ENCODE data around the gene CELF4. TPM values are rescaled to one million over a fixed set of nuclear protein-coding genes. Genes with fewer than 3 reads are reported as not detected.
A peak's percentile ranks its signal among the peaks of the same experiment; 100 is the strongest.

Gene CELF4
- total and polyA plus RNA-seq, 2 of the 4 experiments (the other 2 are of a cell fraction), result not detected

GRCh38 chr18:37438417-37439180 lies 127.0 kb downstream of the CELF4 start:
- Histone ChIP-seq H2BK20ac (ENCODE audit: low read depth, low read length) (no peak overlapping the region), H3K18ac (ENCODE audit: low read depth, low read length) (no peak overlapping the region), H3K27me3 (ENCODE audit: control insufficient read depth, insufficient read depth, low read length) (peaks cover 10% of the 10 kb centered on the region; the same call in 1 of the 2 replicates), H3K9me3 (ENCODE audit: control insufficient read depth, insufficient read depth, low read length) (no peaks in the 10 kb centered on the region), H2BK5ac (ENCODE audit: low read depth, low read length, poor library complexity, severe bottlenecking) (no peak overlapping the region), H3K4me3 (ENCODE audit: insufficient read depth, low read depth, low read length) (no peak overlapping the region), H3K4ac (ENCODE audit: low read depth, low read length) (no peak overlapping the region), H3K4me2 (ENCODE audit: low read depth, low read length) (no peak overlapping the region), H3K27ac (ENCODE audit: insufficient read depth, low read length) (no peak overlapping the region), H3K9me1 (ENCODE audit: insufficient read depth, low read length) (no peaks in the 10 kb centered on the region), H4K91ac (ENCODE audit: insufficient read depth, low read depth, low read length) (no peak overlapping the region), H4K8ac (ENCODE audit: low read depth in 2 of 2, low read length in 2 of 2) (no peak overlapping the region), H2BK15ac (ENCODE audit: low read depth, low read length) (no peak overlapping the region), H3K23ac (ENCODE audit: low read depth, low read length) (no peak overlapping the region), H2BK120ac (ENCODE audit: low read depth, low read length) (no peak overlapping the region), H3K36me3 (ENCODE audit: control insufficient read depth, insufficient read depth, low read length) (no peaks in the 10 kb centered on the region), H2AK9ac (replicated peaks; ENCODE audit: low read depth, low read length, poor library complexity) (peak overlapping the region; percentile 10), H3K9ac (ENCODE audit: low read depth, low read length) (no peak overlapping the region), H3K56ac (ENCODE audit: extremely low read depth, insufficient read depth, low read length) (no peak overlapping the region), H4K20me1 (ENCODE audit: insufficient read depth, low read length) (no peaks in the 10 kb centered on the region), H3K4me1 (ENCODE audit: control insufficient read depth, insufficient read depth, low read length) (no peaks in the 10 kb centered on the region; the same call in 1 of the 2 replicates), H3K14ac (replicated peaks; ENCODE audit: low read depth, low read length) (no peak overlapping the region), H2AFZ (replicated peaks; ENCODE audit: low read length, poor library complexity) (no peak overlapping the region), H2AK5ac (ENCODE audit: low read depth, low read length) (no peak overlapping the region), H3K79me1 (ENCODE audit: low read depth in 1 of 2, low read length in 2 of 2) (no peaks in the 10 kb centered on the region), H4K5ac (ENCODE audit: low read depth, low read length) (no peak overlapping the region)
- no CpG with 5 or more reads among the region's 7 CpGs for WGBS, 2 experiments (ENCODE audit: extremely low coverage in 2 of 2, insufficient read length in 1 of 2)
- no peak for ATAC-seq (ENCODE audit: low read depth)
- DNase-seq, result no peak
- no TSS peak for BruUV-seq (replicated peaks)
- ChIA-PET CTCF (interaction anchor here (0.6 kb wide), 1 partner anchor 143 kb away, joined by 3 read pairs; no protein-coding TSS in a partner anchor), POLR2A (ENCODE audit: unreplicated experiment) (no interaction called here)
- dilution Hi-C loops (cut with HindIII; ENCODE audit: low sequenced_read_pairs, unreplicated experiment), result no loop called here
- TF ChIP-seq CEBPB (IDR thresholded peaks at IDR 0.05; ENCODE audit: low read depth, low read length) (no peak), POLR2A (IDR thresholded peaks at IDR 0.05; ENCODE audit: low read depth, low read length) (no peak), MAFK (IDR thresholded peaks at IDR 0.05; ENCODE audit: low read depth, low read length) (no peak), SMC3 (IDR thresholded peaks at IDR 0.05; ENCODE audit: low read depth, low read length) (no peak), MXI1 (IDR thresholded peaks at IDR 0.05; ENCODE audit: borderline replicate concordance, low read depth, low read length) (no peak), RAD21 (IDR thresholded peaks at IDR 0.05; ENCODE audit: low read length) (no peak), USF2 (IDR thresholded peaks at IDR 0.05; ENCODE audit: low read depth, low read length) (no peak), RCOR1 (IDR thresholded peaks at IDR 0.05; ENCODE audit: insufficient replicate concordance, low read length) (no peak), RFX5 (IDR thresholded peaks at IDR 0.05; ENCODE audit: low read depth, low read length) (no peak)
- intact Hi-C loops (cut with micrococcal nuclease), result no loop called here
- in situ Hi-C loops (cut with MboI; ENCODE audit: low sequenced_read_pairs), result no loop called here
